Natural killer cell (primary cell): ENCODE measurements around the gene RAI1. TPM values are rescaled to one million over a fixed set of nuclear protein-coding genes. Genes with fewer than 3 reads are reported as not detected.

Source experiments
- ATAC-seq, 3 donors: fragments of 150-1000 bp in 2 of 3; fragments of 200-7000 bp in 1 of 3; cut with Tn5 transposase; 1 replicate in 1 of 3; 2 replicates in 2 of 3; pipeline ENCODE4 v1.10.0; 2021; ENCODE audit warnings: mild to moderate bottlenecking in 2 of 3, moderate library complexity in 2 of 3
- DNase-seq, 2 donors: peaks; one replicate each; pipeline versions ENCODE4 v3.0.0 to v3.0.0-alpha.2; 2013 to 2021; ENCODE audit warnings: mixed read lengths in 1 of 2
- H3K27ac ChIP-seq: one replicate; pipeline ENCODE4 v1.5.1; 2013; ENCODE audit warnings: mild to moderate bottlenecking, low read length
- H3K27me3 ChIP-seq: one replicate; pipeline ENCODE4 v1.6.1; 2013; ENCODE audit warnings: low read length; ENCODE audit not compliant: control insufficient read depth, insufficient read depth
- H3K36me3 ChIP-seq: one replicate; pipeline ENCODE4 v1.6.1; 2013; ENCODE audit warnings: low read length; ENCODE audit not compliant: control insufficient read depth, insufficient read depth
- H3K4me1 ChIP-seq: one replicate; pipeline ENCODE4 v1.6.1; 2013; ENCODE audit warnings: low read length; ENCODE audit not compliant: control insufficient read depth, insufficient read depth
- H3K4me3 ChIP-seq: one replicate; pipeline ENCODE4 v1.5.1; 2013; ENCODE audit warnings: low read length
- H3K9me3 ChIP-seq: one replicate; pipeline ENCODE4 v1.6.1; 2013; ENCODE audit warnings: low read length; ENCODE audit not compliant: control insufficient read depth, insufficient read depth
- H3K27ac Mint-ChIP-seq, 2 donors: one replicate each; pipeline ENCODE4 v1.8.0; 2022; ENCODE audit warnings: mild to moderate bottlenecking in 2 of 2, mixed read lengths in 2 of 2, moderate library complexity in 1 of 2
- H3K27me3 Mint-ChIP-seq, 2 donors: one replicate each; pipeline ENCODE4 v1.8.0; 2022; ENCODE audit warnings: low read depth in 2 of 2, mixed read lengths in 2 of 2
- H3K36me3 Mint-ChIP-seq: one replicate; pipeline ENCODE4 v1.8.0; 2022; ENCODE audit warnings: mixed read lengths
- H3K4me1 Mint-ChIP-seq, 2 donors: one replicate each; pipeline ENCODE4 v1.8.0; 2022; ENCODE audit warnings: mixed read lengths in 2 of 2
- H3K4me3 Mint-ChIP-seq: one replicate; pipeline ENCODE4 v1.8.0; 2022; ENCODE audit warnings: mild to moderate bottlenecking, moderate library complexity, mixed read lengths
- H3K9me3 Mint-ChIP-seq, 2 donors: one replicate each; pipeline ENCODE4 v1.8.0; 2022; ENCODE audit warnings: mixed read lengths in 2 of 2
- WGBS: methylation state at CpG from one replicate; pipeline ENCODE4 v1.1.7; 2013; ENCODE audit warnings: missing lambda C conversion rate; ENCODE audit not compliant: insufficient coverage; 5-methylcytosine and 5-hydroxymethylcytosine counted together
- intact Hi-C: fragments of 100-400 bp; cut with micrococcal nuclease; formaldehyde crosslinking; loops from one replicate; pipeline ENCODE4 v1.14.2; 2022
- total RNA-seq, 4 donors: library from RNA; stranded (reverse); fragments of 120-200 nt in 1 of 4; gene quantifications; one replicate each; pipeline versions ENCODE4 v1.2.3 to v1.2.4, GENCODE V29; 2013 to 2022
- TF ChIP-seq, protein P1 (sequence below): fragments of 200-600 bp; IDR thresholded peaks from one replicate; pipeline ENCODE4 v1.8.0; 2022; ENCODE audit warnings: antibody characterized with exemption

The RAI1 gene
- total RNA-seq, 3 donors from 2014 or later (not counting 1 experiment from before 2014, with no cell fraction given), result 39.8 to 55.0 (median 49.4) TPM

DNA sequence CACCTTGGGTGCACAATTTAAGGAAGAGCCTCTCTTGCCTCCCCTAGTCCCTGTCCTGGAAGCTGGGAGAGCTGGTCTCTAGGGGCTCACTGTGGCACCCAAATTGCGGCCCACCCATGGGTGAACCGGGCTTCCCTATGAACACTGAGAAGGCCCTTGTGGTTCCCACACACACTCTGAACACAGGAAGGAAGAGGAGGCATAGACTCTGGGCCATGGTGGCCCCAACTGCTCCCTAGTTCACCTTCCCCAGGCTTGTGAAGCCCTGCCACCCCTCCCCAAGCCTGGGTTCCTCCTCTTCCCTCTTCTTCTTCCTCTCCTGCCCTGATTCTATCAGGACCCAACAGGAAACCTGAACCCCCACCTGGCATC is 145.1 kb downstream of the RAI1 start:
- H3K4me1 ChIP-seq, result peaks cover 62% of the 10 kb centered on the region
- intact Hi-C loops, result no loop called here
- Mint-ChIP-seq H3K4me1 (peaks cover 20 to 58% of the 10 kb centered on the region in 2 donors), H3K9me3 (no peaks in the 10 kb centered on the region), H3K4me3 (peak overlapping the region; percentile 70), H3K27ac (peak overlapping the region; percentile 76 to 87), H3K36me3 (no peaks in the 10 kb centered on the region), H3K27me3 (no peaks in the 10 kb centered on the region)
- no peak overlapping the region for H3K4me3 ChIP-seq
- ATAC-seq, result no peak
- no peaks in the 10 kb centered on the region for H3K27me3 ChIP-seq
- H3K27ac ChIP-seq, result peak overlapping the region; percentile 24
- H3K36me3 ChIP-seq, result no peaks in the 10 kb centered on the region
- TF ChIP-seq, protein P1, sequence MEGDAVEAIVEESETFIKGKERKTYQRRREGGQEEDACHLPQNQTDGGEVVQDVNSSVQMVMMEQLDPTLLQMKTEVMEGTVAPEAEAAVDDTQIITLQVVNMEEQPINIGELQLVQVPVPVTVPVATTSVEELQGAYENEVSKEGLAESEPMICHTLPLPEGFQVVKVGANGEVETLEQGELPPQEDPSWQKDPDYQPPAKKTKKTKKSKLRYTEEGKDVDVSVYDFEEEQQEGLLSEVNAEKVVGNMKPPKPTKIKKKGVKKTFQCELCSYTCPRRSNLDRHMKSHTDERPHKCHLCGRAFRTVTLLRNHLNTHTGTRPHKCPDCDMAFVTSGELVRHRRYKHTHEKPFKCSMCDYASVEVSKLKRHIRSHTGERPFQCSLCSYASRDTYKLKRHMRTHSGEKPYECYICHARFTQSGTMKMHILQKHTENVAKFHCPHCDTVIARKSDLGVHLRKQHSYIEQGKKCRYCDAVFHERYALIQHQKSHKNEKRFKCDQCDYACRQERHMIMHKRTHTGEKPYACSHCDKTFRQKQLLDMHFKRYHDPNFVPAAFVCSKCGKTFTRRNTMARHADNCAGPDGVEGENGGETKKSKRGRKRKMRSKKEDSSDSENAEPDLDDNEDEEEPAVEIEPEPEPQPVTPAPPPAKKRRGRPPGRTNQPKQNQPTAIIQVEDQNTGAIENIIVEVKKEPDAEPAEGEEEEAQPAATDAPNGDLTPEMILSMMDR, result no peak
- DNase-seq, result peak in 1 of 2 donors; percentile 50
- 4% methylated on average over 2 of the region's 2 CpGs for WGBS
- H3K9me3 ChIP-seq, result no peaks in the 10 kb centered on the region

DNA sequence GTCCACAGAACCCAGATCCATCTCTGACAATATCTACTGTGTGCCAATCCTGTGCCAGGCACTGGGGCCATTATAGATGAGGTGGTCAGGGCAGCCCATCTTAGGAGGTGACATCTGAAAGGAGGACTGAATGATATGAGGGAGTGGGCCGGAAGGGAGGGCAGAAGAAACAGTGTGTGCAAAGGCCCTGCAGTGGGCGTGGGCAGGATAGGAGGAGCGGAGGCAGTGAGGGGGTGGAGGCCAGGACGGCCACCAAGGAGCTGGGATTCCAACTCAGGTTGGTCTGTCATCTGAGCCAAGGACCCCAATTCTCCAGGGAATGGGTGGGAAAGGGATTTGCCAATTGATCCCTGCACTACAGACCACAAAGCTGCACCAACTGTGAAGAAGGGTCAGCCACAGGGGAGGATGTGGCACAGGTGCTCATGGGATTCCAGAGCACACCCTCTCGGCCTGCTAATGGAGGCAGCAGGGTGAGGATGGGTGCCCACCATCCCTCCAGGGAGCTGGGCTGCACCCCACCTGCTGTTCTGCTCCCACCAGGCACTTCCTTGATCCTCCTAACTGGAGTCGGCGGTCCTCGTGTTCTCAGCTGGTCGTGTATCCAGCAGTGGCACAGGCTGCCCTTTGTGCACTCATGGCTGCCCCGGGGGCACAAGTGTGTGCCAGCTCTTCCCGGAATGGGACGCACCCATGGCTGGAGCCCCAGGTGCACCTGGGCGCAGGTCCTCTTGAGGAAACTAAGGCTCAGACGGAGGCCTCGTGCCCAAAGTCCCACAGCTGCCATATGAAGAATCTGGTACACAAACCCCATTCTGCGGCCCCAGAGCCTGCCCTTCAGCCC is 145.9 kb downstream of the RAI1 start:
- Mint-ChIP-seq H3K9me3 (no peaks in the 10 kb centered on the region), H3K36me3 (no peaks in the 10 kb centered on the region), H3K4me3 (no peak overlapping the region), H3K4me1 (peaks cover 20 to 56% of the 10 kb centered on the region in 2 donors), H3K27ac (peak overlapping the region in 1 of 2 donors; percentile 87), H3K27me3 (no peaks in the 10 kb centered on the region)
- Histone ChIP-seq H3K4me3 (no peak overlapping the region), H3K36me3 (no peaks in the 10 kb centered on the region), H3K27me3 (no peaks in the 10 kb centered on the region), H3K27ac (peak overlapping the region; percentile 24), H3K4me1 (peaks cover 60% of the 10 kb centered on the region), H3K9me3 (no peaks in the 10 kb centered on the region)
- DNase-seq (no peak), ATAC-seq (no peak)
- intact Hi-C loops, result no loop called here
- TF ChIP-seq, protein P1, result no peak
- WGBS, result 94% methylated on average over 16 of the region's 16 CpGs

GRCh38 chr17:17827826-17828621 is 146.8 kb downstream of the RAI1 start:
- Mint-ChIP-seq H3K4me1 (peaks cover 15 to 51% of the 10 kb centered on the region in 2 donors), H3K9me3 (no peaks in the 10 kb centered on the region), H3K27me3 (no peaks in the 10 kb centered on the region), H3K27ac (peak overlapping the region in 1 of 2 donors; percentile 48), H3K36me3 (no peaks in the 10 kb centered on the region), H3K4me3 (no peak overlapping the region)
- H3K36me3 ChIP-seq, result no peaks in the 10 kb centered on the region
- intact Hi-C loops, result no loop called here
- ATAC-seq (no peak), DNase-seq (no peak)
- no peaks in the 10 kb centered on the region for H3K27me3 ChIP-seq
- WGBS, result 89% methylated on average over 13 of the region's 13 CpGs
- TF ChIP-seq, protein P1, result no peak
- peaks cover 51% of the 10 kb centered on the region for H3K4me1 ChIP-seq
- H3K9me3 ChIP-seq, result no peaks in the 10 kb centered on the region
- no peak overlapping the region for H3K27ac ChIP-seq
- no peak overlapping the region for H3K4me3 ChIP-seq
